BLaER1 treated with 17β-estradiol and CSF1 and Interleukin-3, amounts not matched to agents 10 nM and 100 nM (cell line): ENCODE results near the gene PIK3C2A.
A peak's percentile ranks its signal among the peaks of the same experiment; 100 is the strongest.
"Not testable (repeated sequence)": the region's sequence is repeated elsewhere in the genome, so short reads cannot be mapped to it uniquely, and the experiment has no call there.

Experiments
- H3K27ac ChIP-seq, 11 experiments: shearing (Covaris generic); formaldehyde crosslinking; 2 replicates each; pipeline ENCODE4 v1.8.1; 2022
- H3K27me3 ChIP-seq, 11 experiments: shearing (Covaris generic); formaldehyde crosslinking; 2 replicates each; pipeline ENCODE4 v1.8.1; 2022
- H3K36me3 ChIP-seq, 11 experiments: shearing (Covaris generic); formaldehyde crosslinking; 2 replicates each; pipeline ENCODE4 v1.8.1; 2022
- H3K4me1 ChIP-seq, 10 experiments: shearing (Covaris generic); formaldehyde crosslinking; 2 replicates each; pipeline ENCODE4 v1.8.1; 2022
- H3K4me2 ChIP-seq, 11 experiments: shearing (Covaris generic); formaldehyde crosslinking; 2 replicates each; pipeline ENCODE4 v1.8.1; 2022
- H3K4me3 ChIP-seq, 10 experiments: shearing (Covaris generic); formaldehyde crosslinking; 2 replicates each; pipeline ENCODE4 v1.8.1; 2022
- H3K9ac ChIP-seq, 11 experiments: shearing (Covaris generic); formaldehyde crosslinking; 2 replicates each; pipeline ENCODE4 v1.8.1; 2022
- H3K9me3 ChIP-seq, 11 experiments: shearing (Covaris generic); formaldehyde crosslinking; replicated peaks in 1 of 11; 2 replicates each; pipeline ENCODE4 v1.8.1; 2022
- H4K20me1 ChIP-seq, 11 experiments: shearing (Covaris generic); formaldehyde crosslinking; 2 replicates each; pipeline ENCODE4 v1.8.1; 2022
- Cebpa-rat ChIP-seq, 11 experiments: shearing (Covaris generic); IDR thresholded peaks; 2 replicates each; pipeline ENCODE4 v1.8.1; 2022

The PIK3C2A gene

DNA sequence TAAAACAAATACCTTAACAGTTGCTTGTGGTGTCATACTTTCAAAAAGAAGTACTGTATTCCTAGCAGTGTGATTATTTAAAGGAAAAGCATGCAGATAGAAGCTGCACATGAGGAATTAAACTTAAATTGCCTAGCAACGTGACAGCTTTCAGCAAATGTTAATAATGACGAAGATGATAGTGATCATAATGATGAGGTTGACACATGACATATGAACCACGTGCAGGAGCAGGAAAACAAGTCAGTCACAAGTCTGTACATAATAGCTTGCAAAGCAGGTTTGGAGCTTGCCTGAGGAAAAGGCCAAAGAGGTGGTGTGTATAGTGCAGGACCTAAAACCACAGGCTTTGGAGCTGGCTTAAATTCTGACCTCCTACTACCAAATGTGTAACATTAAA is 30.6 kb upstream of the PIK3C2A start:
- H4K20me1 ChIP-seq, result no peaks in the 10 kb centered on the region
- peaks cover 0 to 9% (median 0%) of the 10 kb centered on the region in 10 experiments; a peak in 5 of 20 replicates for H3K4me1 ChIP-seq
- H3K27ac ChIP-seq, result no peak overlapping the region
- no peak overlapping the region for H3K4me2 ChIP-seq
- TF ChIP-seq Cebpa-rat (IDR thresholded peaks at IDR 0.05), result no peak
- H3K4me3 ChIP-seq, result no peak overlapping the region
- 0 out of 22 replicates have a peak, but pooled peaks cover 0 to 3% (median 0%) of the 10 kb centered on the region in 11 experiments for H3K9me3 ChIP-seq
- H3K36me3 ChIP-seq, result no peaks in the 10 kb centered on the region
- H3K9ac ChIP-seq, result no peak overlapping the region
- H3K27me3 ChIP-seq, result peaks cover 0 to 8% (median 0%) of the 10 kb centered on the region in 11 experiments; a peak in 2 of 22 replicates

DNA sequence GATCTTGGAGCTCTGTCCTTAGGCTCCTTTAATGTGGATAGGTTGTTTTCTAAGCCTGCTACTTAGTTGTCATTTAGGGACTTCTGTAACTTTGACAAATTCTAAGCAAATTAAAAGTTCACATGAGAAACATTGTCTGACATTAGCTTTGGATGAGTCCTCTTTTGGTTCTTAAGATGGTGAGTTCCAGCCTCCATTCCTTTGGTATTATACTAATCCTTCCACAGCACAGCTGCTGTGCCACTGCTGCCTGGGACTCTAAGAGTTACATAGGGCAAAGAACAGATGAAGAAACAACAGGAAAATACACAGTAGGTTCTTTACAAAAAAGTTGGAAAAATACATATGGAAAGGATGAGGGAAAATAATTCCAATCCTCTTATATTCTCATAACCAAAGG is 25.3 kb upstream of the PIK3C2A start:
- H3K9ac ChIP-seq, result no peak overlapping the region
- H3K4me1 ChIP-seq, result peaks cover 0 to 29% (median 25%) of the 10 kb centered on the region in 10 experiments; a peak in 16 of 20 replicates
- no peak overlapping the region for H3K4me2 ChIP-seq
- H3K9me3 ChIP-seq, result no peaks in the 10 kb centered on the region
- H3K4me3 ChIP-seq, result no peak overlapping the region
- no peak for TF ChIP-seq Cebpa-rat (IDR thresholded peaks at IDR 0.05)
- H3K27me3 ChIP-seq, result no peaks in the 10 kb centered on the region
- no peaks in the 10 kb centered on the region for H4K20me1 ChIP-seq
- H3K36me3 ChIP-seq, result no peaks in the 10 kb centered on the region
- no peak overlapping the region for H3K27ac ChIP-seq

DNA sequence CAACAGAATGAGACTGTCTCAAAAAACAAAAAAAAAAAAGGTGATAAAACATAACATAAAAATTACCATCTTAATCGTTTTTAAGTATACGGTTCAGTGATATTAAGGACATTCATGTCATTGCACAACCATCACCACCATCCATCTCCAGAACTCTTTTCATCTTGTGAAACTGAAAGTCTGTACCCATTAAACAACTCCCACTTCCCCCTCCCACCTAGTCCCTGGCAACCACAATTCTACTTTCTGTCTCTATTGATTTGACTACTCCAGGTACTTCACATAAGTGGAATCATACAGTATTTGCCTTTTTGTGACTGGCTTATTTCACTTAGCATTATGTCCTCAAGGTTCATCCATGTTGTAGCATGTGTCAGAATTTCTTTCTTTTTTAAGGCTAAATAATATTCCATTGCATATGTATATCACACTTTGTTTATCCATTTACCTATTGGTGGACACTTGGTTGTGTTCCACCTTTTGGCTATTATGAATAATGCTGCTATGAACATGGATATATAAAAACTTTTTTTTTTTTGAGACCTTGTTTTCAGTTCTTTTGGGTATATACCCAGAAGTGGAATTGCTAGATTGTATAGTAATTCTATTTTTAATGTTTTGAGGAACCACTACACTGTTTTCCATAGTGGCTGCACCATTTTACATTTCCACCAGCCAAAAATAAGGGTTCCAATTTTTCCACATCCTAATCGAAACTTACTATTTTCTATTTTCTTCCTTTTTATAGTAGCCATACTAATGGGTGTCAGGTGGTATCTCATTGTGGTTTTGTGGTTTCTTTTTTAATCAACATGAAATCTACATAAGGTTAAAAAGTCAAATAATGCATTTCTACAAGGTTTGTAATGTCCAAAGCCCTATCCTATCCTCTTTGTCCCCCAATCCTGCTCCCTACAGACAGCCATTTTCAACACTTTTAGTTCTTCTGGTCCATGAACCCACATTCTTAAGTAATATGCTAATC is 23.4 kb upstream of the PIK3C2A start:
- no peaks in the 10 kb centered on the region for H4K20me1 ChIP-seq
- no peaks in the 10 kb centered on the region for H3K27me3 ChIP-seq
- peak in 6 of 11 experiments; percentile 18 to 71 (median 51); a peak in 8 of 22 replicates for TF ChIP-seq Cebpa-rat (IDR thresholded peaks at IDR 0.05)
- no peak overlapping the region for H3K4me3 ChIP-seq
- H3K27ac ChIP-seq, result peak overlapping the region in 4 of 11 experiments; percentile 35 to 57 (median 48); a peak in 4 of 22 replicates
- peaks cover 0 to 40% (median 34%) of the 10 kb centered on the region in 10 experiments; a peak in 16 of 20 replicates for H3K4me1 ChIP-seq
- H3K4me2 ChIP-seq, result peak overlapping the region in 10 of 11 experiments; percentile 21 to 71 (median 44); a peak in 20 of 22 replicates
- H3K9me3 ChIP-seq, result no peaks in the 10 kb centered on the region
- H3K9ac ChIP-seq, result 0 out of 22 replicates have a peak overlapping the region, but pooled peaks of 1 of the 11 experiments have one; percentile 26
- H3K36me3 ChIP-seq, result no peaks in the 10 kb centered on the region

DNA sequence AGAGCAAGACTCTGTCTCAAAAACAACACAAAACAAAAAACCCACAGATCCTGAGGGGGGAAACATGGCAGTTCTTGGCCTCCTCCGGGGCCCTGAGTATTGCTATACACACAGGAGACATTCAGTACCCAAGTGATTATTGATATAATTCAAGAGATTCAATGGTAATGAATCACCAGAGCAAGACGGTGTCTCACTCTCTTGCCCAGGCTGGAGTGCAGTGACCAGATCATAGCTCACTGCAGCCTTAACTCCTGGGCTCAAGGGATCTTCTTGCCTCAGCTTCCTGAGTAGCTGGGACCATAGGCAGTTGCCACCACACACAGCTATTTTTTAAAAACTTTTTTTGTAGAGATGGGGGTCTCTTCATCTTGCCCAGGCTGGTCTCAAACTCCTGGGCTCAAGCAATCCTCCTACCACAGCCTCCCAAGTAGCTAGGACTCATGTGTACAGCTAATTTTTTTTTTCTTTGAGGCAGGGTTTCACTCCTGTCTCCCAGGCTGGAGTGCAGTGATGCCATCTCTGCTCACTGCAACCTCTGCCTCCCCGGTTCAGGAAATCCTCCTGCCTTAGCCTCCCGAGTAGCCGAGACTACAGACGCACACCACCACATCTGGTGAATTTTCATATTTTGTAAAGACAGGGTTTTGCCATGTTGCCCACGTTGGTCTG is 21.8 kb upstream of the PIK3C2A start:
- Histone ChIP-seq H3K4me2 (peak overlapping the region in 3 of 11 experiments; percentile 42 to 51 (median 43); a peak in 4 of 22 replicates), H3K4me3 (no peak overlapping the region), H3K9me3 (no peaks in the 10 kb centered on the region), H3K4me1 (peaks cover 0 to 43% (median 39%) of the 10 kb centered on the region in 10 experiments; a peak in 16 of 20 replicates), H3K9ac (0 out of 22 replicates have a peak overlapping the region, but pooled peaks of 1 of the 11 experiments have one; percentile 13), H3K27ac (peak overlapping the region in 1 of 11 experiments; percentile 47; a peak in 2 of 22 replicates), H3K36me3 (no peaks in the 10 kb centered on the region), H3K27me3 (no peaks in the 10 kb centered on the region), H4K20me1 (no peaks in the 10 kb centered on the region)
- no peak for TF ChIP-seq Cebpa-rat (IDR thresholded peaks at IDR 0.05)

DNA sequence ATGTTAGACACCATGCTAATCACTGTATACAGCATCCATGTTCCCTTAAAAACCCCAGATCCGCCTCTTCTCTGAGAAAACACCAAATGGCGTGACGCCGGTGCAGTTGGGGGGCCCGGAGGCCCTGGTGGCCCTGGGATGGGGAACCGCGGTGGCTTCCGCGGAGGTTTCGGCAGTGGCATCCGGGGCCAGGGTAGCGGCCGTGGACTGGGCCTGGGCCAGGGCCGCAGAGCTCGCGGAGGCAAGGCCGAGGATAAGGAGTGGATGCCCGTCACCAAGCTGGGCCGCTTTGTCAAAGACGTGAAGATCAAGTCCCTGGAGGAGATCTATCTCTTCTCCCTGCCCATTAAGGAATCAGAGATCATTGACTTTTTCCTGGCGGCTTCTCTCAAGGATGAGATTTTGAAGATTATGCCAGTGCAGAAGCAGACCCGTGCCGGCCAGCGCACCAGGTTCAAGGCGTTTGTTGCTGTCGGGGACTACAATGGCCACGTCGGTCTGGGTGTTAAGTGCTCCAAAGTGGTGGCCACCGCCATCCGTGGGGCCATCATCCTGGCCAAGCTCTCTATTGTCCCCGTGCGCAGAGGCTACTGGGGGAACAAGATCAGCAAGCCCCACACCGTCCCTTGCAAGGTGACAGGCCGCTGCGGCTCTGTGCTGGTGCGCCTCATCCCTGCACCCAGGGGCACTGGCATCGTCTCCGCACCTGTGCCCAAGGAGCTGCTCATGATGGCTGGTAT is 20.6 kb upstream of the PIK3C2A start:
- not testable (repeated sequence) for H4K20me1 ChIP-seq, H3K27me3 ChIP-seq, H3K27ac ChIP-seq, H3K9me3 ChIP-seq, H3K9ac ChIP-seq, H3K36me3 ChIP-seq, H3K4me2 ChIP-seq, H3K4me3 ChIP-seq
- peaks cover 0 to 43% (median 39%) of the 10 kb centered on the region in 10 experiments; a peak in 16 of 20 replicates for H3K4me1 ChIP-seq

DNA sequence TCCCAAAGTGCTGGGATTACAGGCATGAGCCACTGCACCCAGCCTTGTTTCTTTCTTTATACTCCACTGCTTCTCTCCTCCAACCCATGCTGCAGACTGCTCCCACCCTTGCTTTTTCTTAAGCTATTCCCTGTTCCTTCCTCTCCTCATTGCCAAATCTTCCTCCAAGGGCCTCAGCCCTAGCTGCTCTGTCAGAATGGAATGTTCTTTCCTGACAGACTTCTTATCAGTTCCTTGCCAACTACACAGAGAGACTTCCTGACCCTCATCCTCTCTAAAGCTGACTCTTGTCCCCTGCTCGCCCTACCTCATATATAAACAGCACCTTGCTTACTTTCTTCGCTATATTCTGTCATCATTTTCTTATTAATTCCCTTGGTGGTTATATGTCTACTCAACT is 16.9 kb upstream of the PIK3C2A start:
- H3K9me3 ChIP-seq, result no peaks in the 10 kb centered on the region
- no peak overlapping the region for H3K4me2 ChIP-seq
- H3K27ac ChIP-seq, result no peak overlapping the region
- no peaks in the 10 kb centered on the region for H4K20me1 ChIP-seq
- TF ChIP-seq Cebpa-rat (IDR thresholded peaks at IDR 0.05), result no peak
- no peak overlapping the region for H3K4me3 ChIP-seq
- no peaks in the 10 kb centered on the region for H3K27me3 ChIP-seq
- peaks cover 4 to 21% (median 14%) of the 10 kb centered on the region in 10 experiments; a peak in 16 of 20 replicates for H3K4me1 ChIP-seq
- no peak overlapping the region for H3K9ac ChIP-seq
- no peaks in the 10 kb centered on the region for H3K36me3 ChIP-seq

DNA sequence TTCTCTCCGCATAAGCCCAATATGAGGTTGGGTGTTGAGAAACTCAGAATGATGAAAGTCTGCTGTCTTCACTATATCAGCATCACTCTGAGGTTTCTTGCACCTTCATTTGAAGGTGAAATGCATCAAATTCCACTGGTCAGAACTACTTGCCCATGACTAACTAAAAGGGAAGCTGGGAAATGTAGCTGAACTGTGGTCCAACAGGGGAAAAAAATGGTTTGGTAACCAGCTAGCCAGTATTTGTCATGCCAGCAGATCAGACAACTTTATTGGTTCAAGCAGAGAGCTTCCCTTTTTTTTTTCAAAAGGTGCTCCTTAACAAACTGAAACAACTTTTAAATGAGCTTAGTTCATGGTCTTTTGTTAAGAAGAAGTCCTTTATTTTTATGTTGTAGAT is 14.2 kb upstream of the PIK3C2A start:
- Histone ChIP-seq H3K27me3 (no peaks in the 10 kb centered on the region), H3K9me3 (no peaks in the 10 kb centered on the region), H3K9ac (no peak overlapping the region), H3K4me3 (no peak overlapping the region), H4K20me1 (no peaks in the 10 kb centered on the region), H3K36me3 (no peaks in the 10 kb centered on the region), H3K27ac (no peak overlapping the region), H3K4me1 (peaks cover 4 to 16% (median 10%) of the 10 kb centered on the region in 10 experiments; a peak in 16 of 20 replicates), H3K4me2 (peak overlapping the region in 1 of 11 experiments; percentile 28; a peak in 1 of 22 replicates)
- TF ChIP-seq Cebpa-rat (IDR thresholded peaks at IDR 0.05), result no peak

DNA sequence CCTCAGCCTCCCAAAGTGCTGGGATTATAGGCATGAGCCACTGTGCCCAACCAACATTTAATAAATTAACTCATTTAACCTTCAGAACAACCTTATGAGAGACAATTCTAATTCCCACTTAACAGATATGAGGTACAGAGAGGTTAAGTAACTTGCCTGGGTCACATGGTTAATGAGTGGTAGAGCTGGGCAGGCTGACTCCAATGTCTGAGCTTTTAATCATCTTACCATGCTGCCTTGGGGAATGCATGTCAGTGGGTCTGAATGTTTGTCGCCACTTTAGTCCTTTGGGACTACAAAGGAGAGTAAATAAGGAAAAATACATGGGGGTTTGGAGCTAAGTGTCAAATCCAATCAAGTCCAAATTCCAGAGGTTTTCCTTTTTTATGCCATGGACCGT is 11.2 kb upstream of the PIK3C2A start:
- no peak for TF ChIP-seq Cebpa-rat (IDR thresholded peaks at IDR 0.05)
- Histone ChIP-seq H3K27me3 (no peaks in the 10 kb centered on the region), H3K27ac (no peak overlapping the region), H3K36me3 (peaks cover 0 to 3% (median 0%) of the 10 kb centered on the region in 11 experiments; a peak in 2 of 22 replicates), H4K20me1 (no peaks in the 10 kb centered on the region), H3K4me2 (no peak overlapping the region), H3K4me3 (no peak overlapping the region), H3K9ac (no peak overlapping the region), H3K9me3 (peaks cover 6 to 10% (median 8%) of the 10 kb centered on the region in 11 experiments; a peak in 20 of 22 replicates), H3K4me1 (peaks cover 0 to 5% (median 0%) of the 10 kb centered on the region in 10 experiments; a peak in 3 of 20 replicates)
